HUDEP-2 (cell line): ENCODE data around the gene RPL6.
A peak's percentile ranks its signal among the peaks of the same experiment; 100 is the strongest.
"Not testable (repeated sequence)": the region's sequence is repeated elsewhere in the genome, so short reads cannot be mapped to it uniquely, and the experiment has no call there.

Experiments
- DNase-seq, 76 experiments: peaks; one replicate each; lab custom pipeline; 2025; ENCODE audit not compliant: unreplicated experiment in 76 of 76; lab: John Stamatoyannopoulos, UW

The RPL6 gene

DNA sequence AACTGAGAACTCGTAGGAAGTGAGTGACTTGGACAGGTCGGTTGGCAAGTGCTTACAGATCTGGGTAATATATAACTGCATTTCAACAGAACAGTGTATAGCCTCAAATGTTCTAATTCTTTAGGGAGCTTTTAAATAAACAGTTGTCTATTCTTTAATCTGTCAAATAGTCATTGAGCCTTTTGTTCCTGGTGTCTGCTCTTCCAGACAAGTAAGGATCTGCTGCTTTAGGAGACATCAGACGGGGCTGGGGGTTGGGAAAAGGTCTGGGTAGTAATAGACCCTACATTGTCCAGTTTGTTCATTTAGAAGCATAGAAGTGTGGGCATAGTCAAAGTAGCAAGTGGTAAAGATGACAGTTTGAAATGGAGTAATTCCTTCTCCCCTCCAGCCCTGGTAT, 11.3 kb upstream of the RPL6 start:
- no peak for DNase-seq

GRCh38 chr12:112419297-112420133, 10.1 kb upstream of the RPL6 start:
- peak in 28 of 76 experiments; percentile 1 to 54 (median 32) for DNase-seq

DNA sequence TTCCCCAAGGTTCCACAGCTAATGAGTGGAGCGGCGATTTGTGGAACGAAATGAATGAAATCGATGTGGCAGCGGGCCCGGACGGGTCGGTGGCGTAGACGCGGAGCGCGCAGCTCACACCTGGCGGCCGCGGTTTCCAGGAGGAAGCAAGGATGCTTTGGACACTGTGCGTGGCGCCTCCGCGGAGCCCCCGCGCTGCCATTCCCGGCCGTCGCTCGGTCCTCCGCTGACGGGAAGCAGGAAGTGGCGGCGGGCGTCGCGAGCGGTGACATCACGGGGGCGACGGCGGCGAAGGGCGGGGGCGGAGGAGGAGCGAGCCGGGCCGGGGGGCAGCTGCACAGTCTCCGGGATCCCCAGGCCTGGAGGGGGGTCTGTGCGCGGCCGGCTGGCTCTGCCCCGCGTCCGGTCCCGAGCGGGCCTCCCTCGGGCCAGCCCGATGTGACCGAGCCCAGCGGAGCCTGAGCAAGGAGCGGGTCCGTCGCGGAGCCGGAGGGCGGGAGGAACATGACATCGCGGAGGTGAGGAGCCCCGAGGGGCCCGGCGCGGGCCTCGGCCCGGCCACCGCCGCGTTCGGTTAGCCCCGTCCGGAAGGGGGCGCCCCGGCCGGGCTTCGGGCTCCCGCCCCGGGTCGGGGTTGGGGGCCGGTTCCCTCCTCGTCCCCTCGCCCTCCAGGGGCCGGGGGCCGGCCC, 9.3 kb upstream of the RPL6 start, which contains the start of gene PTPN11:
Gene PTPN11, plus strand, starts transcription at position 340 of the 689 bp plus-strand sequence. Its CDS starts 165 bp downstream, at position 505.
- DNase-seq, result peak in 72 of 76 experiments; percentile 29 to 89 (median 74)

GRCh38 chr12:112418273-112418607, 8.8 kb upstream of the RPL6 start:
- DNase-seq, result peak in 42 of 76 experiments; percentile 8 to 75 (median 44)

DNA sequence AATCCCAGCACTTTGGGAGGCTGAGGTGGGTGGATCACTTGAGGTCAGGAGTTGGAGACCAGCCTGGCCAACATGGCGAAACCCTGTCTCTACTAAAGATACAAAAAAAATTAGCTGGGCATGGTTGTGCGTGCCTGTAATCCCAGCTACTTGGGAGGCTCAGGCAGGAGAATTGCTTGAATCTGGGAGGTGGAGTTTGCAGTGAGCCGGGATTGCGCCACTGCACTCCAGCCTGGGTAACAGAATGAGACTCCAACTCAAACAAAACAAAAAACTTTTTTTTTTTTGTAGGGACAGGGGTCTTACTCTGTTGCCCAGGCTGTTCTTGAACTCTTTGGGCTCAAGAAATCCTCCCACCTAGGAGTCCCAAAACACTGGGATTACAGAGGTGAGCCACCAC, 6.1 kb upstream of the RPL6 start:
- DNase-seq, result not testable (repeated sequence)

GRCh38 chr12:112413855-112414625, 4.6 kb upstream of the RPL6 start:
- peak in 27 of 76 experiments; percentile 4 to 76 (median 40) for DNase-seq

- no peak for DNase-seq
These were observed 470 bp upstream of the RPL6 start for GRCh38 chr12:112409906-112410244.

DNA sequence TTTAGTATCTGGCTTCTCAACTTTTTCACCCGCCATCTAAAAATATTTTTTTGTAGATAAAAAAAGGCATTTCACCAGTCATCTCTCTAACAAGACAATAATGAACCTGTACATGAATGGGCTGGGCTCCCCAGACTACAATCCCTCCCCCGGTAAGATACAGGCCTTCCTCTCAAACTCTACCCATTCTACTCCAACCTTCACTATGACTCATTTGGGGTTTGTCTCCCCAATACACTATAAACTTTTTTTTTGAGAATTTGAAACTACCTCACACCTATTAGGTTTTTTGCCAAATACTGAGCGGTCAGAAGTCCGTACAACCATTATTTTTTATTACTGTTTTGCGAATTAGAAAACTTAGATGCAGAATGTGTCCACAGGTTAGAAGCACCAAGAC, 784 bp downstream of the RPL6 start:
- DNase-seq, result peak in 1 of 76 experiments; percentile 29

DNA sequence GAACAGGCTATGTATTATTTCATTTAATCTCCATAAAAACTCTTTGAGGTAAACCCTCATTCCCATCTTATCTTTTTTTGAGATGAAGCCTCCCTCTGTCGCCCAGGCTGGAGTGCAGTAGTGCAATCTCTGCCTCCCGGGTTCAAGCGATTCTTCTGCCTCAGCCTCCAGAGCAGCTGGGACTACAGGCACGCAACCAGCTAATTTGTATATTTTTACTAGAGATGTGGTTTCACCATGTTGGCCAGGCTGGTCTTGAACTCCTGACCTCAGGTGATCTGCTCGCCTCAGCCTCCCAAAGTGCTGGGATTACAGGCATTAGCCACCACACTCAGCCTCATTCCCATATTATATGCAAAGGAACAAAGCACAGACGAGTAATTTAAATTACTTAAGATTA, 1.7 kb downstream of the RPL6 start:
- DNase-seq, result not testable (repeated sequence)

GRCh38 chr12:112406519-112407488, 2.6 kb downstream of the RPL6 start:
- no peak for DNase-seq

- no peak for DNase-seq
These were observed 7.4 kb downstream of the RPL6 start for GRCh38 chr12:112401903-112402498.

DNA sequence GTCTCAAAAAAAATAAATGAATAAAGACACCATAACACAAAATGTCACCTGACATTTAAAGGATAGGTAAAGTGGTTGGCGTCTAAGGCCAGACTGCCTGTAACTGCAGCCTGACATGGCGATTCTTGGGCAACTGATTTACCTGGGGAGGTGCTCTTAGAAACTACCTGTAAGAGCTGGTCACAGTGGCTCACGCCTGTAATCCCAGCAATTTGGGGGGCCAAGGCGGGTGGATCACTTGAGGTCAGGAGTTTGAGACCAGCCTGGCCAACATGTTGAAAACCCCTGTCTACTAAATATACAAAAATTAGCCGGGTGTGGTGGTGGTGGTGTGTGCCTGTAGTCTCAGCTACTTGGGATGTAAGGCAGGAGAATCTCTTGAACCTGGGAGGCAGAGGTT, 8.4 kb downstream of the RPL6 start:
- no peak for DNase-seq

- no peak for DNase-seq
These were observed 16.1 kb downstream of the RPL6 start for GRCh38 chr12:112393328-112393727.

DNA sequence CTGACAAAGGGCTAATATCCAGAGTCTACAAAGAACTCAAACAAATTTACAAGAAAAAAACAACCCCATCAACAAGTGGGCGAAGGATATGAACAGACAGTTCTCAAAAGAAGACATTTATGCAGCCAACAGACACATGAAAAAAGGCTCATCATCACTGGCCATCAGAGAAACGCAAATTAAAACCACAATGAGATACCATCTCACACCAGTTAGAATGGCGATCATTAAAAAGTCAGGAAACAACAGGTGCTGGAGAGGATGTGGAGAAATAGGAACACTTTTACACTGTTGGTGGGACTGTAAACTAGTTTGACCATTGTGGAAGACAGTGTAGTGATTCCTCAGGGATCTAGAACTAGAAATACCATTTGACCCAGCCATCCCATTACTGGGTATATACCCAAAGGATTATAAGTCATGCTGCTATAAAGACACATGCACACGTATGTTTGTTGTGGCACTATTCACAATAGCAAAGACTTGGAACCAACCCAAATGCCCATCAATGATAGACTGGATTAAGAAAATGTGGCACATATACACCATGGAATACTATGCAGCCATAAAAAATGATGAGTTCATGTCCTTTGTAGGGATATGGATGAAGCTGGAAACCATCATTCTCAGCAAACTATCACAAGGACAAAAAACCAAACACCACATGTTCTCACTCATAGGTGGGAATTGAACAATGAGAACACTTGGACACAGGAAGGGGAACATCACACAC, 19.3 kb downstream of the RPL6 start:
- DNase-seq, result not testable (repeated sequence)

- DNase-seq, result no peak
These were observed 20.2 kb downstream of the RPL6 start for GRCh38 chr12:112389228-112389627.

DNA sequence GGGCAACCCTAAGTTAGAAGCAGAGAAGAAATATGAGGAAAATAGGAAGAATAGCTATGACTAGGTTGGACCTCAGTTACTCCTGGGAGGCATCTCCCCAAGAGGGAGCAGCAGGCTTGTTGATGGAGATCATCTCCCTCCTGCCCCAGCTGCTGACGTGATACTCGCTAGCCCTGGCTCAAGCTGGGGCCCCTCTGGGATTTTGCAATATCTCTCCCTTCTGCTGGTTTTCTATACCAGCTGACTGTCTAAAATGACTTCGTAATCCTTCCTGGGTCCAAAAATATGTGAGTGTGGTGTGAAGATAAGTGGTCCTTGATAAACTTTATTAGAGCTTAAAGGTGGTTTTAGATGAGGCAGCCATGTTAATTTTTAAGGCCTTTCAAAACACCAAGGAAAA, 22.7 kb downstream of the RPL6 start:
- peak in 42 of 76 experiments; percentile 4 to 77 (median 32) for DNase-seq

- no peak for DNase-seq
These were observed 26.5 kb downstream of the RPL6 start for GRCh38 chr12:112382866-112383265.

DNA sequence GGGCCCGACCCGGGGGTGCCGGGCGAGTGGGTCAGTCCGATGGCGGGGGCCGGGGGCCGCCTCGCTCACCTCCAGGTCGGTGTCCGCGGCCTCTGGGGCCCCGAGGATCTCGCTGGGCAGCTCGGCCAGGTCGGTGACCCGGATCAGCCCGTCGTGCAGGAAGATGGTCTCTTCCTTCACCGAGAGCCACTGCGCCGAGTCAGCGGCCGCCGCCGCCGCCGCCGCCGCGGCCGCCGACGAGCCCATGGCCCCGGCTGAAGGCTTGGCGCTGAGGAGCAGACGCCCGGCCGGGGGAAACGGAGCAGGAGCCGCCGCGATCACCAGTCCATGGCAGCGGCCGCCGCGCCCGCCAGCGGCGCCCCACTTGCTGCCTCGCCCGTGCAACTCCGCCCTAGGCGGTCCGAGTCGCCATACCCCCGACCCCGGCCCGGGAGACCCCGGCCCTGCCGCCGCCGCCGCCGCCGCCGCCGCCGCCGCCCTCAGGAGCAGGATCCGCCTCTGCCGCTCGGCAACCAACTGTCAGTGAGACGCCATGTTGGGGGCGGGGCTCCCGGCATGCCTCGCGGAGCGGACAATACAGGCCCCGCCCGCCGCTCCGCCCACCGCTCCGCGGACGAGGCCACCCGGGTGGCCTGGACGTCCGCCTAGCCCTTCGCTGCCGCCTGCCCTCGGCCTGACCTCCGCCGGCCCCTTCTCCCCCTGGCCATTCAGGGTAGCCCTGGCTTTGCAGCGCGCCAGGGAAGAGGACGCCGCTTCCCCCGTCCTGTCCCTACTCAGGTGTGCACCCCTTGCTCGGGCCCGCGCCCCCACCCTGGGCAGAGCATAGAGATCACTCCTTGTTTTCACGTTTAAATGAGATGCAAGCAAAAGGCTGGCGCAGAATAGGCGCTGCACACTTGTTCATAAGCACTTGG, 27.3 kb downstream of the RPL6 start, which contains the start of gene HECTD4:
Gene HECTD4, minus strand, starts transcription at position 549 of the 914 bp plus-strand sequence. Its CDS starts 303 bp downstream, at position 246.
- peak in 73 of 76 experiments; percentile 12 to 96 (median 84) for DNase-seq
